OCI-LY1 (cell line): Measurements from ENCODE around the gene AGPS.

ENCODE experiments used
- EZH2 ChIP-seq: fragments of 200-600 bp; sonication (generic), shearing (Covaris generic); IDR thresholded peaks from 2 replicates; pipeline ENCODE4 v1.8.0; 2017; ENCODE audit warnings: borderline replicate concordance, mixed run types, mild to moderate bottlenecking, antibody characterized with exemption, low read length, moderate library complexity, mixed read lengths
- TF ChIP-seq, protein P1 (sequence below): fragments of 200-600 bp; sonication (generic), shearing (Covaris generic); IDR thresholded peaks from 2 replicates; pipeline ENCODE4 v1.5.1; 2017; ENCODE audit warnings: mild to moderate bottlenecking, antibody characterized with exemption, low read length, moderate library complexity, mixed read lengths

DNA sequence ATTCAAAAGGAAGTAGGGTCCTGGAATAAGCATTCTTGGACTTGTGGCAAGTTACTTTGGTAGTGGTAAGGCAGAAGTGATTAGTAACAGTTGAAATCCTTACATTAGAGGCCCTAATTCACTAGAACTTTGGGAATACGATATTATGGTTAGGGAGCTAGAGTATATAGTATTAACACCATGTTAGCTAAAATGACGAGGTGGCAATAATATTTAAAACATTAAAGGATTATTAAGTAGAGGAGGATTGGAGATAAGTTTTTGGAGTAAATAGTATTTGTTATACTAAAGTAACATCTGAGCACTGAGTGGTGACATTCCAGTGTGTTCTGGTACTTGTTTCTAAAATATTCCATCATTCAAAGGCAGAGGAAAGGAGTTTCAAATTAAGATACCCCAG, 91.0 kb downstream of the AGPS start:
- TF ChIP-seq, protein P1, sequence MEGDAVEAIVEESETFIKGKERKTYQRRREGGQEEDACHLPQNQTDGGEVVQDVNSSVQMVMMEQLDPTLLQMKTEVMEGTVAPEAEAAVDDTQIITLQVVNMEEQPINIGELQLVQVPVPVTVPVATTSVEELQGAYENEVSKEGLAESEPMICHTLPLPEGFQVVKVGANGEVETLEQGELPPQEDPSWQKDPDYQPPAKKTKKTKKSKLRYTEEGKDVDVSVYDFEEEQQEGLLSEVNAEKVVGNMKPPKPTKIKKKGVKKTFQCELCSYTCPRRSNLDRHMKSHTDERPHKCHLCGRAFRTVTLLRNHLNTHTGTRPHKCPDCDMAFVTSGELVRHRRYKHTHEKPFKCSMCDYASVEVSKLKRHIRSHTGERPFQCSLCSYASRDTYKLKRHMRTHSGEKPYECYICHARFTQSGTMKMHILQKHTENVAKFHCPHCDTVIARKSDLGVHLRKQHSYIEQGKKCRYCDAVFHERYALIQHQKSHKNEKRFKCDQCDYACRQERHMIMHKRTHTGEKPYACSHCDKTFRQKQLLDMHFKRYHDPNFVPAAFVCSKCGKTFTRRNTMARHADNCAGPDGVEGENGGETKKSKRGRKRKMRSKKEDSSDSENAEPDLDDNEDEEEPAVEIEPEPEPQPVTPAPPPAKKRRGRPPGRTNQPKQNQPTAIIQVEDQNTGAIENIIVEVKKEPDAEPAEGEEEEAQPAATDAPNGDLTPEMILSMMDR, result no peak
- no peak for TF ChIP-seq EZH2
